A673 (cell line): ENCODE measurements around the gene ZNF488.

Experiments used
- CTCF ChIP-seq: fragments of 300-800, 200-600 bp; sonication (generic); conservative IDR thresholded peaks from 2 replicates; pipeline ENCODE4 v1.5.1; 2017; ENCODE audit warnings: low read depth, mild to moderate bottlenecking, antibody characterized with exemption, low read length, moderate library complexity, mixed read lengths
- EZH2 ChIP-seq: fragments of 200-600 bp; sonication (generic); IDR thresholded peaks from 2 replicates; pipeline ENCODE4 v1.6.1; 2017; ENCODE audit warnings: borderline replicate concordance, low read depth, mild to moderate bottlenecking, mixed read lengths, antibody characterized with exemption, low read length; ENCODE audit not compliant: poor library complexity, severe bottlenecking

GRCh38 chr10:47354900-47355299 lies 29.2 kb downstream of the ZNF488 start:
- TF ChIP-seq EZH2 (no peak), CTCF (no peak)
